Activated T-cell treated with anti-CD3 and anti-CD28 coated beads for 4 hours (primary cell): ENCODE results near the gene ZNF232.
"Not testable (repeated sequence)": the region's sequence is repeated elsewhere in the genome, so short reads cannot be mapped to it uniquely, and the experiment has no call there.

Source experiments
- DNase-seq: peaks from one replicate; pipeline ENCODE4 v3.0.0-alpha.2; 2020

The ZNF232 gene

DNA sequence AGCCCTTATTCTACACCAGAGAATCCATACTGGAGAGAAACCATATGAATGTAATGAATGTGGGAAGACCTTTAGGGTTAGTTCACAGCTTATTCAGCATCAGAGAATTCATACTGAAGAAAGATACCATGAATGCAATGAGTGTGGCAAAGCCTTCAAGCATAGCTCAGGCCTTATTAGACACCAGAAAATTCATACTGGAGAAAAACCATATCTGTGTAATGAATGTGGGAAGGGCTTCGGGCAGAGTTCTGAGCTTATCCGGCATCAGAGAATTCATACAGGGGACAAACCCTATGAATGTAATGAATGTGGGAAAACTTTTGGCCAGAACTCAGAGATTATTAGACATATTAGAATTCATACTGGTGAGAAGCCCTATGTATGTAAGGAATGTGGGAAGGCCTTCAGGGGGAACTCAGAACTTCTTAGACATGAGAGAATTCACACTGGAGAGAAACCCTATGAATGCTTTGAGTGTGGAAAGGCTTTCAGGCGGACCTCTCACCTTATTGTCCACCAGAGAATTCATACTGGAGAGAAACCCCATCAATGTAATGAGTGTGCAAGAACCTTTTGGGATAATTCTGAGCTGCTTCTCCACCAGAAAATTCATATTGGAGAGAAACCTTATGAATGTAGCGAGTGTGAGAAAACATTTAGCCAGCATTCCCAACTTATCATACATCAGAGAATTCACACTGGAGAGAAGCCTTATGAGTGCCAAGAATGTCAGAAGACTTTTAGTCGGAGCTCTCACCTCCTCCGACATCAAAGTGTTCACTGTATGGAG is 19.3 kb downstream of the ZNF232 start:
- DNase-seq, result no peak

DNA sequence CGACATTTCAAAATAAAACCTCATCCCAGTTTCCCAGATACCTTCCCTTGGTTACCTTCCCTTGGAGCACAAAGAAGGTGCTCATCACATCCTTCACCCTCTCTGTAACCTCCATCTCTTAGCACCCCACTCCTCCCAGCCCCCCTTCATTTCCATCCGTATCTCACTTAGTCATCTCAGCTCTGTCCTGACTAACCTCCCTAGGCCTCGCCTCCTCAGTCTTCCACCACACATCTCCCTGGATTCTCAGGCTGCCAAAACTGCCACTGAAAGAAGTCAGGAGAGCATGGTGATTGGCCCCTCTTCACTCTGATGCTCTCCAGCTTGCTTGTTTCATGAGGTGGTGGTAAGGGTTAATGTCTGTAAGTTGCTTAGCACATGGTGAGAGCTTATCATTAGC is 31.1 kb downstream of the ZNF232 start:
- DNase-seq, result no peak

DNA sequence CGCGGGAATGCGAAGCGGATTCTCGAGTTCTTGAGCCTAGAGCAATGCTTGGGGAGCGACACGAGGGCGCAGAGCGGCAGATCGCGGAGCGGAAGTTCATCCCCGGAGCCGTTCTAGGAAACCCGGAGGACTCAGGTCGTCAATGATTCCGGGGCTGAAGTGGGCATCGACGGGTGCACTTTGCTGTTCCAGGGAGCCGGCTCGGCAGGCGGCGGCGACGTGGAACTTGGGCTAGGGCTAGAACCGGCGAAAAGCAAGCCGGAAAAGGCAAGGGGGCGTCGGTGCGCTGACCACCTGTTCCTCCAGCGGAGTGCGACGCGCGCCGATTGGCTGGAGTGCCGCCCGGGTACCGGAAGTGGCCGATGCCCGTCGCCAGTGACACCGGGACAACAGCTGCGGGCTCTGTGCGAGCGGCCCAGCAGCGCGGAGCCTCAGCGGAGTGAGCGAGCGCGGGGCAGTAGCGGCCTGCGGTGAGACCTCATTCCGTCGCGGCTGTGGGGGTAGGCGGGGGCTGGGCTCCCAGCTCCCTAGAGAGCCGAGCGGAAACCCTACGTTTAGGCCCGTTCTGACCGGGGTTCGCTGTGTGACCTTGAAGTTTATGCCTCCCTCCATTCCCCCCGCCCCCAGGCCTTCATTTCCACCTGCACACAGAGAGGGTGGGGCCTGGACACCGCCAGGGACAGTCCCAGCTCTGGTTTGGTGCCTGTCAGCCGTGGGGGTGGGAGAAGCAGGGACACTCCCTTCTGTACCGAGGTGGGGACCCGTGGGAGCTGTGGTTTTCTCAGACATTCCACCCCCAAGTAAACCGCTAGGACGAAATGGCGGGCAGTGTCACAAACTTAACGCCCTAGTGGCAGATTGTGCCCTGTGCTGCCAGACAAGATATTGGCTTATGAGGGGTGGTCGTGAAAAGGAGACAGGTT is 33.3 kb downstream of the ZNF232 start, which contains the start of gene ZFP3:
Gene ZFP3 (plus strand): TSS at position 362 of the 923 bp plus-strand sequence. CDS start 13,038 bp downstream, outside the sequence.
- peak; percentile 67 for DNase-seq

DNA sequence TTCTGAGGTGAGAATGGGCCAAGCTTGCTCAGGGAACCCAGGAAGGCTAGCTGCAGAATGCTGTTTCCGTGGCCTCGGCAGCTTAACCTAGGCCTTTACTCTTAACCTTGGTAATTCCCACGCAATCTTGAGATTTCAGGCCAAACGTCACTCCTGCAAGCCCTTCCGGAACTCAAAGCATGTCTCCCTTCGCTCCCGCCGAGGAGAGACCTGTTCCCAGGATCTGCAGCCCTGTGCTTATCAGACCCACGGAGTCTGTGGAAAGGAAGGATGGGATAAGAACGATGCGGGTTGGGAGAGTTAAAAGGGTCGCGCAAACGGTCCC is 33.9 kb downstream of the ZNF232 start:
- no peak for DNase-seq

DNA sequence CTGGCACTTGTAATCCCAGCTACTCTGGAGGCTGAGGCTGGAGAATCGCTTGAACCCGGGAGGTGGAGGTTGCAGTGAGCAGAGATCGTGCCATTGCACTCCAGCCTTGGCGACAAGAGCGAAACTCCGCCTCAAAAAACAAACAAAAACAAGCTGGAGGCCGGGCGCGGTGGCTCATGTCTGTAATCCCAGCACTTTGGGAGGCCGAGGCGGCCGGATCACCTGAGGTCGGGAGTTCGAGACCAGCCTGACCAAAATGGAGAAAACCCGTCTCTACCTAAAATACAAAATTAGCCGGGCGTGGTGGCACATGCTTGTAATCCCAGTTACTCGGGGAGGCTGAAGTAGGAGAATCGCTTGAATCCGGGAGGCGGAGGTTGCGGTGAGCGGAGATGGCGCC is 34.4 kb downstream of the ZNF232 start:
- DNase-seq, result not testable (repeated sequence)

DNA sequence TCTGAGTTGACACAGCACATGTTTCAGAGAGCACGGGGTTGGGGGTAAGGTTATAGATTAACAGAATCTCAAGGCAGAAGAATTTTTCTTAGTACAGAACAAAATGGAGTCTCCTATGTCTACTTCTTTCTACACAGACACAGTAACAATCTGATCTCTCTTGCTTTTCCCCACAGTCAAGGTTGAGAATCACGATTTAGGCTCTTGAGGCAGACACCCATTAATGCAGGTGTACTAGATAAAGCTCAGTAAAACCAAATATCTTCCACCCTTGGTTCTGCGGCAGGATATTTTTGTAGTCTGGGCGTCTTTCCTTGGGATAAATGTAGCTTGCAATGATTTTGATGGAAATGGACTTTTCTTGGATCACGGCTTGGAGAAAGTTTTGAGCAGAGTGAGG is 36.2 kb downstream of the ZNF232 start:
- not testable (repeated sequence) for DNase-seq

DNA sequence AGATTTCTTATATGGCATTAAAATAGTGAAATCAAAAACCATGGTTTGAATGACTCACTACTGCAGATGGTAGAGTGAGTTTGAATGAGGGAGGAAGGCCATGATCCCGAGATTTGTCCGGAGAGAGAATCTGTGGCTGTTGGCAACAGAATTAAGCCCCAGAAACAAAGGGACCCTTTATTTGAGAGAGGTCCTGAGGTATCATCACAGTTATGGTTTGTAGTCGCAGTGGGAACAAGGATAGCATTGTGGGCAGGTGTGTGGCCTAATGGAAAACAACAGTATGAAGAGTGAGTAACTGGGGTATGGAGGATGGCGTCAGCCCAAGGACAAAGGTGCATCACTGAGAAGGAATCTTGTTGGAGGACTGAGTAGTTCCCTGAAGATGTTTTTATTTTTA is 42.0 kb downstream of the ZNF232 start:
- DNase-seq, result no peak

DNA sequence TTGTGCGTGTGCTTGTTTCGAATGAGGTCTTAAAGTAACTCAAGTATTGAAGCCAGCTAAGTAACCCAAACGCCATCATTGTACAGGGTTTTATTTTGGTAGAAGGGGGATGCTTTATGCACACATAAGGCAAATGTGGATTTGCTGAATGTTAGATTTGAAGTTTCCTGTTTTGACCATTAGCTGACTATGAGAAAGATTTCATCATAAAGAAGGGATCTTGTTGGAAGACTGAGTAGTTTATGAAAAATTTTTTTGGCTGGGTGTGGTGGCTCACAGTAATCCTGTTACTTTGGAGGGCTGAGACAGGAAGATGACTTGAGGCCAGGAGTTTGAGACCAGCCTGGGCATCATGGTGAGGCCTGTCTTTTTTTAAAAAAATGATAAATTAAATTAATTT is 43.4 kb downstream of the ZNF232 start:
- DNase-seq, result no peak

DNA sequence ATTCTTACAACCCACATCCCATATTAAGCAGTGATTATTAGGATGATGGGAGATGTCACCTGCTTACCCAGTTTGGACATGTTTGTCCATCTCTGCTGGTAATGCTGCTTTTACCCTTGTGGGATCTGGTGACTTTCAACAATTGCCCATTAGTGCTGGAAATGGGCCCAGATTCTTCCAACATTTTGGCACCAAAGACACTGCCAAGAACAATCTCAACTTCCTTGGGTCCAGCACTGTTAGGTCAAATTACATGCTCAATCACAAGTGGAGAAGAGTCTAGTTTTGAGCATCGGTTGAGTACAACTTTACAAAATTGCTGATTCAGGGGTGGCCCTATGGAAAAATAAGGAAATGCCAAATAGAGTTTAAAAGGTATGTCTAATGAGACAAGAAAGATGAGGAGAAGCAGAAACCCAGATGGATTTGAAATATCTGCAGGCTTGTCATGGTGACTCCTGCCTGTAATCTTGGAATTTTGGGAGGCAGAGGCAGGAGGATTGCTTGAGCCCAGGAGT is 46.4 kb downstream of the ZNF232 start:
- no peak for DNase-seq
